ENCODE results near the gene ADGRV1. TPM values are rescaled to one million over a fixed set of nuclear protein-coding genes. Genes with fewer than 3 reads are reported as not detected.

Gene ADGRV1
- total RNA-seq, 1 donor: 0.18 TPM

- TF ChIP-seq CTCF (IDR thresholded peaks at IDR 0.05; ENCODE audit: insufficient read depth, low read length): no peak
- no peak overlapping the region for H3K4me3 ChIP-seq (ENCODE audit: low read depth, low read length)
- DNase-seq (ENCODE audit: low read depth): no peak
These were observed 398.0 kb downstream of the ADGRV1 start for GRCh38 chr5:90956511-90957097.

- TF ChIP-seq CTCF (IDR thresholded peaks at IDR 0.05; ENCODE audit: insufficient read depth, low read length): no peak
- no peak overlapping the region for H3K4me3 ChIP-seq (ENCODE audit: low read depth, low read length)
- no peak for DNase-seq (ENCODE audit: low read depth)
These were observed 399.3 kb downstream of the ADGRV1 start for GRCh38 chr5:90957906-90958305.

- TF ChIP-seq CTCF (IDR thresholded peaks at IDR 0.05; ENCODE audit: insufficient read depth, low read length): no peak
- no peak for DNase-seq (ENCODE audit: low read depth)
- no peak overlapping the region for H3K4me3 ChIP-seq (ENCODE audit: low read depth, low read length)
These were observed 400.7 kb downstream of the ADGRV1 start for GRCh38 chr5:90959262-90959661.

GRCh38 chr5:90962481-90962880 is 403.9 kb downstream of the ADGRV1 start:
- TF ChIP-seq CTCF (IDR thresholded peaks at IDR 0.05; ENCODE audit: insufficient read depth, low read length): no peak
- no peak overlapping the region for H3K4me3 ChIP-seq (ENCODE audit: low read depth, low read length)
- DNase-seq (ENCODE audit: low read depth): no peak

GRCh38 chr5:90965110-90965685 is 406.6 kb downstream of the ADGRV1 start:
- no peak for DNase-seq (ENCODE audit: low read depth)
- no peak overlapping the region for H3K4me3 ChIP-seq (ENCODE audit: low read depth, low read length)
- TF ChIP-seq CTCF (IDR thresholded peaks at IDR 0.05; ENCODE audit: insufficient read depth, low read length): no peak

GRCh38 chr5:90967443-90967842 is 408.8 kb downstream of the ADGRV1 start:
- DNase-seq (ENCODE audit: low read depth): no peak
- no peak for TF ChIP-seq CTCF (IDR thresholded peaks at IDR 0.05; ENCODE audit: insufficient read depth, low read length)
- H3K4me3 ChIP-seq (ENCODE audit: low read depth, low read length): no peak overlapping the region

- H3K4me3 ChIP-seq (ENCODE audit: low read depth, low read length): no peak overlapping the region
- no peak for DNase-seq (ENCODE audit: low read depth)
- no peak for TF ChIP-seq CTCF (IDR thresholded peaks at IDR 0.05; ENCODE audit: insufficient read depth, low read length)
These were observed 409.3 kb downstream of the ADGRV1 start for GRCh38 chr5:90967851-90968250.
